Lower lobe of right lung (tissue), 2 donors: ENCODE results near the gene ADAMTSL1. TPM values are rescaled to one million over a fixed set of nuclear protein-coding genes. Genes with fewer than 3 reads are reported as not detected.

Experiments used
- ATAC-seq, 2 donors: fragments of 200-7000 bp; cut with Tn5 transposase; one replicate each; pipeline ENCODE4 v1.9.1; 2020 to 2022; ENCODE audit warnings: mild to moderate bottlenecking in 2 of 2, moderate library complexity in 2 of 2
- DNase-seq: peaks from one replicate; pipeline ENCODE4 v3.0.0-alpha.2; 2020
- H3K27ac ChIP-seq: fragments of 200-600 bp; one replicate; pipeline ENCODE4 v1.8.0; 2022
- H3K27me3 ChIP-seq: fragments of 200-600 bp; one replicate; pipeline ENCODE4 v1.8.0; 2022; ENCODE audit warnings: low read depth
- H3K36me3 ChIP-seq: fragments of 200-600 bp; one replicate; pipeline ENCODE4 v1.8.0; 2022; ENCODE audit warnings: mild to moderate bottlenecking
- H3K4me1 ChIP-seq: fragments of 200-600 bp; one replicate; pipeline ENCODE4 v1.8.0; 2022
- H3K4me3 ChIP-seq: fragments of 200-600 bp; one replicate; pipeline ENCODE4 v1.8.0; 2022; ENCODE audit warnings: mild to moderate bottlenecking
- H3K9me3 ChIP-seq: fragments of 200-600 bp; one replicate; pipeline ENCODE4 v1.8.0; 2022
- intact Hi-C: fragments of 100-400 bp; cut with DNase I; formaldehyde crosslinking; loops from one replicate; pipeline ENCODE4 v1.11.0; 2022
- total RNA-seq: library from RNA; stranded (reverse); fragmentation: NEBNext Ultra II Directional; extraction: Animal tissue kit (Norgen Biotek cat#: 25700); gene quantifications from one replicate; pipeline ENCODE4 v1.2.1, GENCODE V29; 2021
- TF ChIP-seq, protein P1 (sequence below): fragments of 200-600 bp; IDR thresholded peaks from one replicate; pipeline ENCODE4 v1.8.0; 2022; ENCODE audit warnings: antibody characterized with exemption, mild to moderate bottlenecking
- donor health status: DM: no; HTN: yes; CAD: no; lungs with severe emphysema.

Gene ADAMTSL1
- total RNA-seq, 1 donor from 2014 or later: 3.7 TPM

DNA sequence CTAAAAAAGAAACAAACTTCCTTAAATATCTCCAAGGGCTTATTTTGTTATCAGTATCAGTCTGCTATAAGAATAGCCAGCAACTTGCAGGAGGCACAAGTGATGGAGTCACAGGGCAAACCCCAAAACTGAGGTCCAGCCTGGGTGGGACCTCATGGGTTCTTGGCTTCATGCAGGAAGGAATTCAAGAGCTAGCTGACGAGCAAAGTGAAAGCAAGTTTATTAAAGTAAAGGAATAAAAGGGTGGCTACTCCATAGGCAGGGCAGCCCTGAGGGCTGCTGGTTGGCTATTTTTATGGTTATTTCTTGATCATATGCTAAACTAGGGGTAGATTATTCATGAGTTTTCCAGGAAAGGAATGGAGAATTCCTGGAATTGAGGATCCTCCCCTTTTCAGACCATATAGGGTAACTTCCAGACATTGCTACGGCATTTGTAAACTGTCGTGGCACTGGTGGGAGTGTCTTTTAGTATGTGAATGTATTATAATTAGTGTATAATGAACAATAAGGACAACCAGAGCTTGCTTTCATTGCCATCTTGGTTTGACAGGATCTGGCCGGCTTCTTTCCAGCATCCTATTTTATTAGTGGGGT lies 231.9 kb downstream of the ADAMTSL1 start:
- Histone ChIP-seq H3K27me3 (no peaks in the 10 kb centered on the region), H3K9me3 (no peaks in the 10 kb centered on the region), H3K36me3 (no peaks in the 10 kb centered on the region), H3K27ac (no peak overlapping the region), H3K4me1 (peaks cover 15% of the 10 kb centered on the region), H3K4me3 (no peak overlapping the region)
- TF ChIP-seq, protein P1, sequence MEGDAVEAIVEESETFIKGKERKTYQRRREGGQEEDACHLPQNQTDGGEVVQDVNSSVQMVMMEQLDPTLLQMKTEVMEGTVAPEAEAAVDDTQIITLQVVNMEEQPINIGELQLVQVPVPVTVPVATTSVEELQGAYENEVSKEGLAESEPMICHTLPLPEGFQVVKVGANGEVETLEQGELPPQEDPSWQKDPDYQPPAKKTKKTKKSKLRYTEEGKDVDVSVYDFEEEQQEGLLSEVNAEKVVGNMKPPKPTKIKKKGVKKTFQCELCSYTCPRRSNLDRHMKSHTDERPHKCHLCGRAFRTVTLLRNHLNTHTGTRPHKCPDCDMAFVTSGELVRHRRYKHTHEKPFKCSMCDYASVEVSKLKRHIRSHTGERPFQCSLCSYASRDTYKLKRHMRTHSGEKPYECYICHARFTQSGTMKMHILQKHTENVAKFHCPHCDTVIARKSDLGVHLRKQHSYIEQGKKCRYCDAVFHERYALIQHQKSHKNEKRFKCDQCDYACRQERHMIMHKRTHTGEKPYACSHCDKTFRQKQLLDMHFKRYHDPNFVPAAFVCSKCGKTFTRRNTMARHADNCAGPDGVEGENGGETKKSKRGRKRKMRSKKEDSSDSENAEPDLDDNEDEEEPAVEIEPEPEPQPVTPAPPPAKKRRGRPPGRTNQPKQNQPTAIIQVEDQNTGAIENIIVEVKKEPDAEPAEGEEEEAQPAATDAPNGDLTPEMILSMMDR: no peak
- DNase-seq (no peak), ATAC-seq (no peak)
- intact Hi-C loops: no loop called here

DNA sequence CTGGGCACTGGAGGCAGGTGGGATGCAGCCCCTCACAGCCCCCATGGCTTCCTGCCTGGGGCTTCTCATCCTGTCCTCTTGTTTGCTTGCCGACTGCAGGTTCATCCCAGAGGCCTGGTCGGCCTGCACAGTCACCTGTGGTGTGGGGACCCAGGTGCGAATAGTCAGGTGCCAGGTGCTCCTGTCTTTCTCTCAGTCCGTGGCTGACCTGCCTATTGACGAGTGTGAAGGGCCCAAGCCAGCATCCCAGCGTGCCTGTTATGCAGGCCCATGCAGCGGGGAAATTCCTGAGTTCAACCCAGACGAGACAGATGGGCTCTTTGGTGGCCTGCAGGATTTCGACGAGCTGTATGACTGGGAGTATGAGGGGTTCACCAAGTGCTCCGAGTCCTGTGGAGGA lies 232.7 kb downstream of the ADAMTSL1 start:
- TF ChIP-seq, protein P1: no peak
- Histone ChIP-seq H3K36me3 (no peaks in the 10 kb centered on the region), H3K27me3 (no peaks in the 10 kb centered on the region), H3K4me3 (no peak overlapping the region), H3K27ac (no peak overlapping the region), H3K4me1 (peaks cover 15% of the 10 kb centered on the region), H3K9me3 (no peaks in the 10 kb centered on the region)
- intact Hi-C loops: no loop called here
- no peak for DNase-seq
- peak in 1 of 2 donors; percentile 38 for ATAC-seq

DNA sequence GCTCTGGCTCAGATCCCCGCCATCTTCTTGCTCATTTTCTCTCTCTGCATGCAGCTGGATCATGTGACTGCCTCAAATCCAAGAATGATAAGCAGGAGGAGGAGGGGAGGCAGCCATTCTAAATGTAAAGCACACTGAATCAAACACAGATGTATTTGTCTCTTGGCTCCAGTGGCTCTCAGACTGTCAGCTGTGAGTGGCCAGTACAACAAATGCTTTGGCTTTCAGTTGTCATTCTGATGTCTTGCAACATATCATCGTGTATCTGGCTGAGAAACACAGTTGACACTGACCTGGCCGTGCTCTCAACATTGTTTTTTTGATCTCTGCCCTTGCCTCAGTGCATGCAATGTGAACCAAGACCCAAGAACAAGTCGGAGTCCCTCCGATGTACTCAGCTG lies 233.1 kb downstream of the ADAMTSL1 start:
- Histone ChIP-seq H3K27me3 (no peaks in the 10 kb centered on the region), H3K36me3 (no peaks in the 10 kb centered on the region), H3K4me3 (no peak overlapping the region), H3K27ac (no peak overlapping the region), H3K9me3 (no peaks in the 10 kb centered on the region), H3K4me1 (peaks cover 15% of the 10 kb centered on the region)
- DNase-seq (no peak), ATAC-seq (no peak)
- intact Hi-C loops: no loop called here
- TF ChIP-seq, protein P1: no peak

DNA sequence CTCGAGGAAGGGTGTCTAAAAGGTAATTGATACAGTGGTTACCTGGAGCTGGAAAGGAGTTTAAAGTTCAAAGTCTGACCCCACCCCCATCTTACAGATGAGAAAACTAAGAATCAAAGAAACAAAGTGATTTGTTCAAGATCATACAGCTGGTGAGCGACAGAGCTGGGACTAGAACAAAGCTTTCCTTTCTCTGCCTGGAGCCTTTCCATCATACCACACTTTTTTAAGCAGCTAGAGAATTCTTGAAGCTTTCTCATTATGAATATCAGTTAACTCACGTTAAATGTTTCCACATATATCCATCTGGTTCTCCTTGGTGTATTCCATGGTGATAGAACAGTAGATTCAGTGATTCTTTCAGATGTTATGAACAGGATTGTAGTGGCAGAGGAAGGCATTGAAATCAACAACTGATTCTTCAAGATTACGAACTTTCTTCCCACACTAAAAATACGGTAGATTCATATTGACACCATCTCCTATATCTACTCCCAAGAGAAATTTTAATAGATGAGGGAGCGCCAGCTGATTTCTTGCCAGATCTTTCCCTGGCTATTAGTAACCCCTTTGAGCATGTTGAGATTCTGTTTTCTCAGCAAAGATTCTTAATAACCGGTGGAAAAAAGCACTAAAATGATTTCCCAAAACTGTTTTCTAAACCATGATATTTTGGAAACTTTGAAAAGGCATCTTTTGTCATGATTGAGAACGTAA lies 233.7 kb downstream of the ADAMTSL1 start:
- TF ChIP-seq, protein P1: no peak
- peaks cover 15% of the 10 kb centered on the region for H3K4me1 ChIP-seq

DNA sequence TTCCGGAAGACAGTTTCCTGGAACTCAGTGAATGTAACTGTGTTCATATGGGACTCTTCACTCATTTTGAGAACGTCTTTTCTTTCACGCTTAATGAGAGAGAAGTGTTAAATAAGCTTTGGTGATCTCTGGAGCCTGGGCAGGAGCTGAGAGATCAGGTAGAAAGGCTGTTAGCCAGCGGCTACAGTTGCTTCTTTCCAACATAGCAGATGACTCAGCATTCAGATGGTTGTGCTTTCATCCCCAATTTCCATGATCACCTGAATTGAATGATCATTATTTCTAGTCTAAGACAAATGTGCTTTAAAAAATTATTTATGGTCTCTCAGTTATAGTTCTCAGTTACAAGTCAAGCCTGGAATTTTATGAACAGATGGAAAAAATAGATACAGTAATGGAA lies 234.5 kb downstream of the ADAMTSL1 start:
- intact Hi-C loops: no loop called here
- Histone ChIP-seq H3K27ac (no peak overlapping the region), H3K27me3 (no peaks in the 10 kb centered on the region), H3K4me1 (peaks cover 15% of the 10 kb centered on the region), H3K9me3 (no peaks in the 10 kb centered on the region), H3K36me3 (no peaks in the 10 kb centered on the region), H3K4me3 (no peak overlapping the region)
- TF ChIP-seq, protein P1: no peak
- DNase-seq (no peak), ATAC-seq (no peak)

More for the DNA sequence above, 233.7 kb downstream of the ADAMTSL1 start:
- DNase-seq (no peak), ATAC-seq (no peak)
- intact Hi-C loops: no loop called here
- H3K27ac ChIP-seq: no peak overlapping the region
- no peaks in the 10 kb centered on the region for H3K9me3 ChIP-seq
- H3K36me3 ChIP-seq: no peaks in the 10 kb centered on the region
- H3K27me3 ChIP-seq: no peaks in the 10 kb centered on the region
- no peak overlapping the region for H3K4me3 ChIP-seq
